ENCODE measurements around the gene GLOD4.

Gene GLOD4

GRCh38 chr17:740240-741017, 41.7 kb downstream of the GLOD4 start:
- H3K23ac ChIP-seq (ENCODE audit: low read length), result no peak overlapping the region
- H3K9ac ChIP-seq (ENCODE audit: low read length), result no peak overlapping the region
- no peak overlapping the region for H2AK5ac ChIP-seq (ENCODE audit: low read length)
- H2BK120ac ChIP-seq (ENCODE audit: insufficient read depth, low read length, poor library complexity), result no peak overlapping the region
- H3K9me3 ChIP-seq (ENCODE audit: insufficient read depth, low read depth, low read length), result no peaks in the 10 kb centered on the region
- H3K79me1 ChIP-seq (ENCODE audit: low read length), result no peaks in the 10 kb centered on the region
- H3K14ac ChIP-seq (ENCODE audit: low read length), result no peak overlapping the region
- no peak overlapping the region for H4K91ac ChIP-seq (ENCODE audit: low read depth, low read length)
- no peak overlapping the region for H4K8ac ChIP-seq (ENCODE audit: low read depth, low read length)
- no peak overlapping the region for H4K12ac ChIP-seq (ENCODE audit: low read depth, low read length)
- no peak overlapping the region for H3K27ac ChIP-seq (ENCODE audit: low read depth, low read length)
- no peak overlapping the region for H3K4me3 ChIP-seq (ENCODE audit: low read depth, low read length)
- no peak overlapping the region for H3K18ac ChIP-seq (ENCODE audit: low read length)
- H2BK12ac ChIP-seq (ENCODE audit: low read length), result no peak overlapping the region
- no peak overlapping the region for H2BK5ac ChIP-seq (ENCODE audit: low read depth, low read length, poor library complexity)
- no peak overlapping the region for H3K4ac ChIP-seq (ENCODE audit: low read depth, low read length)
- H2AFZ ChIP-seq (ENCODE audit: insufficient read depth, low read length, poor library complexity), result no peak overlapping the region
- no peaks in the 10 kb centered on the region for H3K27me3 ChIP-seq (ENCODE audit: insufficient read depth, low read length)
- no peaks in the 10 kb centered on the region for H3K79me2 ChIP-seq (ENCODE audit: control insufficient read depth, insufficient read depth, low read length, poor library complexity)
- peak; percentile 31 to 44 for DNase-seq
- H3K4me2 ChIP-seq (ENCODE audit: low read length), result no peak overlapping the region
- WGBS (ENCODE audit: extremely low coverage, insufficient coverage, insufficient read length), result no CpG with 5 or more reads among the region's 18 CpGs
- H3K4me1 ChIP-seq (ENCODE audit: control insufficient read depth in 1 of 2, insufficient read depth in 2 of 2, low read length in 2 of 2), result no peaks in the 10 kb centered on the region
- H3K36me3 ChIP-seq (ENCODE audit: control insufficient read depth in 1 of 2, insufficient read depth in 2 of 2, low read length in 2 of 2), result peaks cover 50 to 54% of the 10 kb centered on the region in 2 experiments

DNA sequence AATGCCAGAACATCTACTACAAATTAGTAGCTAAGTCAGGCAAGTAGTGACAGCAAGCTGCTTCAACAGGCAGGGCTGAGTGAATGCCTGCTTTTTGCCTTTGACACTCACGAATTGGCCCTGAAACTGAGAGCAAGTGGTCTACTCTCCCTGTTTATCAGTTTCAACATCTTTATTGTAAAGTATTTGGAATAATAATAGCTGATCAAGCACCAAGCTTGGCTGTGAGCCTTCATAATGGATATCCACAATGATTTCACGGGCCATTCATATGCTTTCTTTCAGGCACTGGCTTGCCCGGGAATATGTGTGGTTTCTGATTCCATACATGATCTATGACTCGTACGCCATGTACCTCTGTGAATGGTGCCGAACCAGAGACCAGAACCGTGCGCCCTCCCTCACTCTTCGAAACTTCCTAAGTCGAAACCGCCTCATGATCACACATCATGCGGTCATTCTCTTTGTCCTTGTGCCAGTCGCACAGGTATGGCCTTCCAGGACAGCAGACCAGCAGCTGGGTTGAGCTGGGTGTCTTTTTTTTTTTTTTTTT, 44.4 kb downstream of the GLOD4 start:
- Histone ChIP-seq H3K36me3 (ENCODE audit: control insufficient read depth in 1 of 2, insufficient read depth in 2 of 2, low read length in 2 of 2) (peaks cover 34 to 39% of the 10 kb centered on the region in 2 experiments), H2BK5ac (ENCODE audit: low read depth, low read length, poor library complexity) (no peak overlapping the region), H3K79me2 (ENCODE audit: control insufficient read depth, insufficient read depth, low read length, poor library complexity) (peaks cover 5% of the 10 kb centered on the region), H3K9ac (ENCODE audit: low read length) (no peak overlapping the region), H3K18ac (ENCODE audit: low read length) (no peak overlapping the region), H4K8ac (ENCODE audit: low read depth, low read length) (no peak overlapping the region), H4K12ac (ENCODE audit: low read depth, low read length) (no peak overlapping the region), H2AK5ac (ENCODE audit: low read length) (no peak overlapping the region), H2BK12ac (ENCODE audit: low read length) (no peak overlapping the region), H3K14ac (ENCODE audit: low read length) (no peak overlapping the region), H3K4me2 (ENCODE audit: low read length) (no peak overlapping the region), H4K91ac (ENCODE audit: low read depth, low read length) (no peak overlapping the region), H3K9me3 (ENCODE audit: insufficient read depth, low read depth, low read length) (no peaks in the 10 kb centered on the region), H3K27ac (ENCODE audit: low read depth, low read length) (no peak overlapping the region), H3K27me3 (ENCODE audit: insufficient read depth, low read length) (no peaks in the 10 kb centered on the region), H2AFZ (ENCODE audit: insufficient read depth, low read length, poor library complexity) (no peak overlapping the region), H3K79me1 (ENCODE audit: low read length) (peaks cover 5% of the 10 kb centered on the region), H2BK120ac (ENCODE audit: insufficient read depth, low read length, poor library complexity) (no peak overlapping the region), H3K23ac (ENCODE audit: low read length) (no peak overlapping the region), H3K4me3 (ENCODE audit: low read depth, low read length) (no peak overlapping the region), H3K4me1 (ENCODE audit: control insufficient read depth in 1 of 2, insufficient read depth in 2 of 2, low read length in 2 of 2) (peaks cover 2% of the 10 kb centered on the region in 2 experiments), H3K4ac (ENCODE audit: low read depth, low read length) (no peak overlapping the region)
- WGBS (ENCODE audit: extremely low coverage, insufficient coverage, insufficient read length), result no CpG with 5 or more reads among the region's 13 CpGs
- DNase-seq, result no peak

- no peak overlapping the region for H3K18ac ChIP-seq (ENCODE audit: low read length)
- no peak overlapping the region for H2BK120ac ChIP-seq (ENCODE audit: insufficient read depth, low read length, poor library complexity)
- no peak overlapping the region for H3K4ac ChIP-seq (ENCODE audit: low read depth, low read length)
- no peaks in the 10 kb centered on the region for H3K9me3 ChIP-seq (ENCODE audit: insufficient read depth, low read depth, low read length)
- no peaks in the 10 kb centered on the region for H3K27me3 ChIP-seq (ENCODE audit: insufficient read depth, low read length)
- H2AK5ac ChIP-seq (ENCODE audit: low read length), result no peak overlapping the region
- H3K36me3 ChIP-seq (ENCODE audit: control insufficient read depth in 1 of 2, insufficient read depth in 2 of 2, low read length in 2 of 2), result peaks cover 8 to 13% of the 10 kb centered on the region in 2 experiments
- H3K79me2 ChIP-seq (ENCODE audit: control insufficient read depth, insufficient read depth, low read length, poor library complexity), result peaks cover 10% of the 10 kb centered on the region
- no peak overlapping the region for H3K23ac ChIP-seq (ENCODE audit: low read length)
- no peak overlapping the region for H3K4me3 ChIP-seq (ENCODE audit: low read depth, low read length)
- no peak overlapping the region for H3K9ac ChIP-seq (ENCODE audit: low read length)
- no peak overlapping the region for H4K91ac ChIP-seq (ENCODE audit: low read depth, low read length)
- no peak overlapping the region for H4K12ac ChIP-seq (ENCODE audit: low read depth, low read length)
- no peak for DNase-seq
- no peak overlapping the region for H3K27ac ChIP-seq (ENCODE audit: low read depth, low read length)
- H2BK5ac ChIP-seq (ENCODE audit: low read depth, low read length, poor library complexity), result no peak overlapping the region
- H3K4me1 ChIP-seq (ENCODE audit: control insufficient read depth in 1 of 2, insufficient read depth in 2 of 2, low read length in 2 of 2), result peaks cover 2 to 4% of the 10 kb centered on the region in 2 experiments
- H2BK12ac ChIP-seq (ENCODE audit: low read length), result no peak overlapping the region
- WGBS (ENCODE audit: extremely low coverage, insufficient coverage, insufficient read length), result no CpG with 5 or more reads among the region's 10 CpGs
- no peak overlapping the region for H2AFZ ChIP-seq (ENCODE audit: insufficient read depth, low read length, poor library complexity)
- H3K4me2 ChIP-seq (ENCODE audit: low read length), result peak overlapping the region; percentile 75
- H3K14ac ChIP-seq (ENCODE audit: low read length), result no peak overlapping the region
- H4K8ac ChIP-seq (ENCODE audit: low read depth, low read length), result no peak overlapping the region
- peaks cover 12% of the 10 kb centered on the region for H3K79me1 ChIP-seq (ENCODE audit: low read length)
Observed at GRCh38 chr17:733743-734142, 48.3 kb downstream of the GLOD4 start.

DNA sequence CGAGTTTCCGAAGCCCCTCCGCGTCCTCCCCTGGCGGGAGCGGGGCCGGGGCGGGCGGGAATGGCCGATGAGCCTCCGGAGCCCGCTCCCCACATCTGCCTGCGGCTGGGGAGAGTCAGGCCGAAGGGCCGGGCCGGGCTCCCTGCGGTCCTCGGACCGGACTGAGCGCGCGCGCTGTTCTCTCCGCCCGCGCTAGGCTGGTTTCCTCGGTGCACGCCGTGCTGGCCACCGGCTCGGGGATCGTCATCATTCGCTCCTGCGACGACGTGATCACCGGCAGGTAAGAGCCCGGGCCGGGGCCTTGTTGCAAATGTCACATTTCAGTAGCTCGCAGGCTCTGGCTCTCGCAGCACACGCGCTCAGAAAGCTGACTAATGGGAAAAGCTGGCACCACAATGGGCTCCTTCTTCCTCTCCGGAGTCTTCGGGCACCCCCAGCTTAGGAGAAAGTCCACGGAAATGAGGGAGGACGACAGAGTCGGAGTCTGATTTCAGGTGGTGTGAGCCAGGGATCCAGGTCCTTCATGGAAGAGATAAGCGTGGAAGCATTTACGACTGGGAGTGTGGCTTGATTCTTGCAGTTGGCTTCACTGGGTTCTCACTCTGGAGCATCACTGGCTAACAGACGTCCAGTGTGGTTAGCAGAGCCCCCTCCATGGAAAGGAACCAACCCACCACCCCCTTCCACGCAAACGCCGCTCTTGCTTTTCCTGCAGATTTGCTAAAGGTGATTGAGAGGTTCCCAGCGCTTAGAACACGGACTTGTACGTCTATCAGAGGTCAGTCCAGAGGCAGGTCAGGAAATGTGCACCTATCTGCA, 49.0 kb downstream of the GLOD4 start:
- Histone ChIP-seq H2AK5ac (ENCODE audit: low read length) (peak overlapping the region; percentile 35), H3K4me3 (ENCODE audit: low read depth, low read length) (peak overlapping the region; percentile 89), H2BK12ac (ENCODE audit: low read length) (peak overlapping the region; percentile 32), H4K91ac (ENCODE audit: low read depth, low read length) (peak overlapping the region; percentile 90), H3K14ac (ENCODE audit: low read length) (peak overlapping the region; percentile 62), H3K9me3 (ENCODE audit: insufficient read depth, low read depth, low read length) (no peaks in the 10 kb centered on the region), H4K12ac (ENCODE audit: low read depth, low read length) (peak overlapping the region; percentile 50), H3K9ac (ENCODE audit: low read length) (peak overlapping the region; percentile 87), H3K4ac (ENCODE audit: low read depth, low read length) (peak overlapping the region; percentile 92), H2BK120ac (ENCODE audit: insufficient read depth, low read length, poor library complexity) (peak overlapping the region; percentile 26), H4K8ac (ENCODE audit: low read depth, low read length) (peak overlapping the region; percentile 80), H3K79me1 (ENCODE audit: low read length) (peaks cover 12% of the 10 kb centered on the region), H2AFZ (ENCODE audit: insufficient read depth, low read length, poor library complexity) (peak overlapping the region; percentile 80), H3K27ac (ENCODE audit: low read depth, low read length) (peak overlapping the region; percentile 51), H3K23ac (ENCODE audit: low read length) (no peak overlapping the region), H3K27me3 (ENCODE audit: insufficient read depth, low read length) (no peaks in the 10 kb centered on the region), H2BK5ac (ENCODE audit: low read depth, low read length, poor library complexity) (peak overlapping the region; percentile 75), H3K4me2 (ENCODE audit: low read length) (peak overlapping the region; percentile 75), H3K18ac (ENCODE audit: low read length) (peak overlapping the region; percentile 80), H3K36me3 (ENCODE audit: control insufficient read depth in 1 of 2, insufficient read depth in 2 of 2, low read length in 2 of 2) (peaks cover 4 to 7% of the 10 kb centered on the region in 2 experiments), H3K4me1 (ENCODE audit: control insufficient read depth in 1 of 2, insufficient read depth in 2 of 2, low read length in 2 of 2) (peaks cover 2 to 4% of the 10 kb centered on the region in 2 experiments), H3K79me2 (ENCODE audit: control insufficient read depth, insufficient read depth, low read length, poor library complexity) (peaks cover 10% of the 10 kb centered on the region)
- peak in 1 of 2 donors; percentile 51 for DNase-seq
- WGBS (ENCODE audit: extremely low coverage, insufficient coverage, insufficient read length), result no CpG with 5 or more reads among the region's 57 CpGs
